ENCODE results near the gene SUMO4.
A peak's percentile ranks its signal among the peaks of the same experiment; 100 is the strongest.

Gene SUMO4

DNA sequence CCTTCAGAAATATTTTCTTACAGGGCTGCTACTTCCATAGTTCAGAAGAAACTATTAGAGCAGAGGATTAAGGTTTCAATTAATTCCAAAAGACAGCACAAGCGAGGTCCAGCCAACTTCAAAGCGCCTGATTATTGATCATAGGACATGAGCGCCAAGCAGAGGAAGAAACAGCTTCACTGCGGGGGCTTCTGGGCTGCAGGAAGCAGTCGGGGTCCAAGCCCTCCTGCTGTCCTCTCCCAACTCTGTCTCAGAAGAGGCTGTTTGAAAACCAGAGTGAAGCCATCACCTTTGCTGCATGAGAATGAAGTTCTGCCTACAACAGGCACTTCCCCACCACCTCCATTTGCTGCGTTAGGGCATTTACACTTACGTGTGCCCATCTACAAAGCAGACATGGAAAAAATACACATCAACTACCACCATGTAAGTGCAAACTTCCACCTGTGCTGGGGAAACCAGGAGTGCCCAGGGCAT is 23.9 kb downstream of the SUMO4 start:
- no peak overlapping the region for H2BK15ac ChIP-seq (ENCODE audit: low read length)
- H3K27ac ChIP-seq (replicated peaks; ENCODE audit: low read length) = no peak overlapping the region
- no peak overlapping the region for H3K4me3 ChIP-seq (ENCODE audit: low read length in 2 of 2)
- no peaks in the 10 kb centered on the region for H3K36me3 ChIP-seq (replicated peaks in 1 of 2; ENCODE audit: control insufficient read depth in 2 of 2, insufficient read depth in 2 of 2, low read length in 2 of 2)
- H3K4me2 ChIP-seq (ENCODE audit: insufficient read depth, low read length, poor library complexity, severe bottlenecking) = no peak overlapping the region
- no peaks in the 10 kb centered on the region for H3K9me3 ChIP-seq (replicated peaks in 1 of 2; ENCODE audit: control insufficient read depth in 2 of 2, insufficient read depth in 1 of 2, low read depth in 1 of 2, low read length in 2 of 2)
- H4K8ac ChIP-seq (ENCODE audit: low read depth, low read length) = no peak overlapping the region
- H3K79me1 ChIP-seq (ENCODE audit: low read depth, low read length) = peaks cover 2% of the 10 kb centered on the region
- H2BK120ac ChIP-seq (ENCODE audit: low read depth, low read length) = no peak overlapping the region
- peak overlapping the region; percentile 88 for H2AFZ ChIP-seq (ENCODE audit: low read length)
- H3K14ac ChIP-seq (ENCODE audit: low read length) = no peak overlapping the region
- H2AK5ac ChIP-seq (ENCODE audit: low read depth, low read length) = no peak overlapping the region
- H3K4ac ChIP-seq (ENCODE audit: low read length) = no peak overlapping the region
- no peak overlapping the region for H3K23ac ChIP-seq (ENCODE audit: low read depth, low read length, poor library complexity)
- WGBS, 2 donors (ENCODE audit: extremely low coverage in 2 of 2, insufficient read length in 2 of 2, insufficient replicate concordance in 1 of 2) = no CpG with 5 or more reads among the region's 7 CpGs
- H3K4me1 ChIP-seq (ENCODE audit: control insufficient read depth in 2 of 2, insufficient read depth in 1 of 2, low read depth in 1 of 2, low read length in 2 of 2) = peaks cover 4 to 8% of the 10 kb centered on the region in 2 donors
- no peak overlapping the region for H4K91ac ChIP-seq (ENCODE audit: low read depth, low read length, poor library complexity)
- H3K27me3 ChIP-seq (ENCODE audit: control insufficient read depth in 3 of 3, insufficient read depth in 3 of 3, low read depth in 1 of 3, low read length in 3 of 3) = no peaks in the 10 kb centered on the region
- no peak overlapping the region for H2BK12ac ChIP-seq (ENCODE audit: low read length)
- H2BK5ac ChIP-seq (ENCODE audit: low read length) = no peak overlapping the region
- no peak for DNase-seq (ENCODE audit: low spot score)
- H3K9ac ChIP-seq (ENCODE audit: low read depth, low read length, poor library complexity) = no peak overlapping the region
- no peak overlapping the region for H3K18ac ChIP-seq (ENCODE audit: low read length)

DNA sequence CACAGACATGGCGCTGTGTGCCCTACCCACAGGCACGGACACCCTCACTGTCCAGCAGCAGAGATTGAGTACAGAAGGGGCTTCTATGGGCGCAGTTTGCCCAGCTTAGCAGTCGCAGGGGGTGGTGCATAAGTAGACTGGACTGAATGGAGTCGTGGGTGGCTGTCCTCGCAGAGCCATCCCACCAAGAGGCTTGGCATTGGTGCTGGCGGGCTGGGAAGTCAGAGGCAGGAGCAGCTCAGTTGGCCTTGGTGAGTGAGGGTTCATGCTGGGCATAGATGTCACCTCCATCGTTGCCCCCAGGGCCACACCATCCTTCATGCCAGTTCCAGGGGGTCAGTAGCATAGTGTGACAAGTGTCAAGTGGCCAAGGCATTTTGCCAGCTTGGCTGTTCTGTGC is 25.2 kb downstream of the SUMO4 start:
- H3K4me3 ChIP-seq (ENCODE audit: low read length in 2 of 2) = no peak overlapping the region

DNA sequence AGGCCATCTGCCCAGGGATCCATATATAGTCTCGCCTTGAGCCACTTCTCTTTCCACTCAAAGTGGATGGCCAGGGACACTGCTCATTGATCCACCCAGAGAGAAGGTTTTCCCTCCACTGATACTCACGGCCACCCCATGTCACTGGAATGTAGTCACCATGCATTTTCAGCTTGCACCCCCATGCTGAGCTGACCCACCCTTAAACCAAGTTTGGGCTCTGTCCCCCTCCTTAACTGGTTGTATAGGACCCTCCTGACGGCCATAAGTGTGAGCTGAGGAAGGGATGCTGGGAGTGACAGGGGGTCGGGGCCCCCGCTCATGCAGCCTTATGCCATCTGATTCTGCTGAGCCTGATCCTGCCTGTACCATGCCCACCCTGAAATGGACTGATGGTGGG is 25.7 kb downstream of the SUMO4 start:
- Histone ChIP-seq H3K4me2 (ENCODE audit: insufficient read depth, low read length, poor library complexity, severe bottlenecking) (no peak overlapping the region), H2BK12ac (ENCODE audit: low read length) (no peak overlapping the region), H2BK120ac (ENCODE audit: low read depth, low read length) (no peak overlapping the region), H3K27me3 (ENCODE audit: control insufficient read depth in 3 of 3, insufficient read depth in 3 of 3, low read depth in 1 of 3, low read length in 3 of 3) (no peaks in the 10 kb centered on the region), H3K4me3 (ENCODE audit: low read length in 2 of 2) (no peak overlapping the region), H3K14ac (ENCODE audit: low read length) (no peak overlapping the region), H2BK15ac (ENCODE audit: low read length) (peak overlapping the region; percentile 65), H3K9me3 (replicated peaks in 1 of 2; ENCODE audit: control insufficient read depth in 2 of 2, insufficient read depth in 1 of 2, low read depth in 1 of 2, low read length in 2 of 2) (no peaks in the 10 kb centered on the region), H4K91ac (ENCODE audit: low read depth, low read length, poor library complexity) (no peak overlapping the region), H3K4me1 (ENCODE audit: control insufficient read depth in 2 of 2, insufficient read depth in 1 of 2, low read depth in 1 of 2, low read length in 2 of 2) (peaks cover 5 to 8% of the 10 kb centered on the region in 2 donors), H3K27ac (replicated peaks; ENCODE audit: low read length) (no peak overlapping the region), H3K4ac (ENCODE audit: low read length) (no peak overlapping the region), H3K18ac (ENCODE audit: low read length) (no peak overlapping the region), H2AFZ (ENCODE audit: low read length) (no peak overlapping the region), H3K36me3 (replicated peaks in 1 of 2; ENCODE audit: control insufficient read depth in 2 of 2, insufficient read depth in 2 of 2, low read length in 2 of 2) (no peaks in the 10 kb centered on the region), H2AK5ac (ENCODE audit: low read depth, low read length) (no peak overlapping the region), H3K79me1 (ENCODE audit: low read depth, low read length) (peaks cover 2% of the 10 kb centered on the region), H4K8ac (ENCODE audit: low read depth, low read length) (no peak overlapping the region), H2BK5ac (ENCODE audit: low read length) (no peak overlapping the region), H3K23ac (ENCODE audit: low read depth, low read length, poor library complexity) (peak overlapping the region; percentile 67), H3K9ac (ENCODE audit: low read depth, low read length, poor library complexity) (no peak overlapping the region)
- WGBS, 2 donors (ENCODE audit: extremely low coverage in 2 of 2, insufficient read length in 2 of 2, insufficient replicate concordance in 1 of 2) = no CpG with 5 or more reads among the region's 5 CpGs
- no peak for DNase-seq (ENCODE audit: low spot score)

More for the DNA sequence above, 25.2 kb downstream of the SUMO4 start:
- Histone ChIP-seq H3K4me1 (ENCODE audit: control insufficient read depth in 2 of 2, insufficient read depth in 1 of 2, low read depth in 1 of 2, low read length in 2 of 2) (peaks cover 5 to 8% of the 10 kb centered on the region in 2 donors), H3K79me1 (ENCODE audit: low read depth, low read length) (peaks cover 2% of the 10 kb centered on the region), H3K4ac (ENCODE audit: low read length) (no peak overlapping the region), H2BK120ac (ENCODE audit: low read depth, low read length) (no peak overlapping the region), H2AK5ac (ENCODE audit: low read depth, low read length) (peak overlapping the region; percentile 90), H4K8ac (ENCODE audit: low read depth, low read length) (no peak overlapping the region), H2BK12ac (ENCODE audit: low read length) (peak overlapping the region; percentile 32), H3K14ac (ENCODE audit: low read length) (no peak overlapping the region), H3K9me3 (replicated peaks in 1 of 2; ENCODE audit: control insufficient read depth in 2 of 2, insufficient read depth in 1 of 2, low read depth in 1 of 2, low read length in 2 of 2) (no peaks in the 10 kb centered on the region), H2BK5ac (ENCODE audit: low read length) (no peak overlapping the region), H3K23ac (ENCODE audit: low read depth, low read length, poor library complexity) (peak overlapping the region; percentile 67), H3K18ac (ENCODE audit: low read length) (peak overlapping the region; percentile 34), H4K91ac (ENCODE audit: low read depth, low read length, poor library complexity) (no peak overlapping the region), H3K36me3 (replicated peaks in 1 of 2; ENCODE audit: control insufficient read depth in 2 of 2, insufficient read depth in 2 of 2, low read length in 2 of 2) (no peaks in the 10 kb centered on the region), H3K27me3 (ENCODE audit: control insufficient read depth in 3 of 3, insufficient read depth in 3 of 3, low read depth in 1 of 3, low read length in 3 of 3) (no peaks in the 10 kb centered on the region), H3K4me2 (ENCODE audit: insufficient read depth, low read length, poor library complexity, severe bottlenecking) (no peak overlapping the region), H2AFZ (ENCODE audit: low read length) (no peak overlapping the region), H2BK15ac (ENCODE audit: low read length) (peak overlapping the region; percentile 65), H3K9ac (ENCODE audit: low read depth, low read length, poor library complexity) (no peak overlapping the region), H3K27ac (replicated peaks; ENCODE audit: low read length) (no peak overlapping the region)
- no CpG with 5 or more reads among the region's 8 CpGs for WGBS, 2 donors (ENCODE audit: extremely low coverage in 2 of 2, insufficient read length in 2 of 2, insufficient replicate concordance in 1 of 2)
- DNase-seq (ENCODE audit: low spot score) = no peak

DNA sequence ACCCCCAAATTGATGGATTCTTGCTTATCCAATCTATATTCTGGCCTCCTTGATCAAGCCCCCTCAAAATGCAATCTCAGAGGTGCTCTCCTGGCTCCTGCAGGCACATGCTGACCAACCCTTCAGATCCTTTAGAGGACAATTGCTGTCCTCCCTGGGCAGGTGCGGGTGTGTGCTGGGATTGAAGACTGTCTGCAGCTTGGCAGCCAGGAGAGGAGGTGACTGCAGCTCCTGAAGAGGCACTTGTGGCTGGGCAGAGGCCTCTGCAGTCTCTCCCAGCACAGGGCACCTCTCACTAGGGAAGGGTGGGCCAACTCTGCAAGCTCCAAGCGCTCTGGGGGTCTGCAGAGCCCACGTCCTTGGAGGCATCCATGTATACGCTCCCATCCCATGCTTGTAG is 28.5 kb downstream of the SUMO4 start:
- Histone ChIP-seq H2BK120ac (ENCODE audit: low read depth, low read length) (no peak overlapping the region), H2BK5ac (ENCODE audit: low read length) (no peak overlapping the region), H3K27me3 (ENCODE audit: control insufficient read depth in 3 of 3, insufficient read depth in 3 of 3, low read depth in 1 of 3, low read length in 3 of 3) (no peaks in the 10 kb centered on the region), H3K4me2 (ENCODE audit: insufficient read depth, low read length, poor library complexity, severe bottlenecking) (no peak overlapping the region), H3K18ac (ENCODE audit: low read length) (peak overlapping the region; percentile 38), H3K4ac (ENCODE audit: low read length) (no peak overlapping the region), H3K36me3 (replicated peaks in 1 of 2; ENCODE audit: control insufficient read depth in 2 of 2, insufficient read depth in 2 of 2, low read length in 2 of 2) (no peaks in the 10 kb centered on the region), H2BK12ac (ENCODE audit: low read length) (peak overlapping the region; percentile 26), H2BK15ac (ENCODE audit: low read length) (no peak overlapping the region), H3K9ac (ENCODE audit: low read depth, low read length, poor library complexity) (no peak overlapping the region), H3K14ac (ENCODE audit: low read length) (no peak overlapping the region), H3K79me1 (ENCODE audit: low read depth, low read length) (peaks cover 2% of the 10 kb centered on the region), H3K4me1 (ENCODE audit: control insufficient read depth in 2 of 2, insufficient read depth in 1 of 2, low read depth in 1 of 2, low read length in 2 of 2) (peaks cover 6 to 8% of the 10 kb centered on the region in 2 donors), H2AFZ (ENCODE audit: low read length) (peak overlapping the region; percentile 75), H2AK5ac (ENCODE audit: low read depth, low read length) (peak overlapping the region; percentile 17), H4K8ac (ENCODE audit: low read depth, low read length) (no peak overlapping the region), H4K91ac (ENCODE audit: low read depth, low read length, poor library complexity) (no peak overlapping the region), H3K23ac (ENCODE audit: low read depth, low read length, poor library complexity) (no peak overlapping the region), H3K9me3 (replicated peaks in 1 of 2; ENCODE audit: control insufficient read depth in 2 of 2, insufficient read depth in 1 of 2, low read depth in 1 of 2, low read length in 2 of 2) (no peaks in the 10 kb centered on the region), H3K27ac (replicated peaks; ENCODE audit: low read length) (no peak overlapping the region), H3K4me3 (ENCODE audit: low read length in 2 of 2) (no peak overlapping the region)
- WGBS, 2 donors (ENCODE audit: extremely low coverage in 2 of 2, insufficient read length in 2 of 2, insufficient replicate concordance in 1 of 2) = no CpG with 5 or more reads among the region's 4 CpGs
- no peak for DNase-seq (ENCODE audit: low spot score)
